ENCODE results near the gene HSF2BP.
"Not testable (repeated sequence)": the region's sequence is repeated elsewhere in the genome, so short reads cannot be mapped to it uniquely, and the experiment has no call there.

HSF2BP gene

DNA sequence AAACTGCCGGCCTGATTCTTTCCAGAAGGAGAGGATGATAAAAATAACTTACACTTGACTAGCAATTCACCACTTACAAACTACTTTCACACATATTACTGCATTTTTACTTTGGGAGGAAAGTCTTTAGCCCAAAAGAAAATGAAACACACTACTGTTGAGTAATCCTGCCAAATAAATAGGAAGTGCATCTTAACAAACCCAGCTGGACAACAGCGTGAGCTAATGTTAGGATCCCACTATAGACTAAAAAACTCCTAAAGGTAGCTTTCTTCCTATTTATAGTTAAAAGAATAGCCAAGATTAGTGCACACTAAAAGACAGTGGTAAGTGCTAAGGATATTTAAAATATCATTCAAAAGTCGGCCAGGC lies 83.8 kb downstream of the HSF2BP start:
- DNase-seq, result no peak
- in situ Hi-C loops (cut with MboI; ENCODE audit: low pct_unique_long_range_greater_than_20kb, low sequenced_read_pairs), result no loop called here

- in situ Hi-C loops (cut with MboI; ENCODE audit: low pct_unique_long_range_greater_than_20kb, low sequenced_read_pairs), result no loop called here
- DNase-seq, result peak; percentile 16
Measured at GRCh38 chr21:43574741-43575472, 84.4 kb downstream of the HSF2BP start.

- no peak for DNase-seq
- in situ Hi-C loops (cut with MboI; ENCODE audit: low pct_unique_long_range_greater_than_20kb, low sequenced_read_pairs), result no loop called here
Measured at GRCh38 chr21:43573921-43574320, 85.4 kb downstream of the HSF2BP start.

- no peak for DNase-seq
- in situ Hi-C loops (cut with MboI; ENCODE audit: low pct_unique_long_range_greater_than_20kb, low sequenced_read_pairs), result no loop called here
Measured at GRCh38 chr21:43572446-43572845, 86.8 kb downstream of the HSF2BP start.

GRCh38 chr21:43571976-43572375 lies 87.3 kb downstream of the HSF2BP start:
- in situ Hi-C loops (cut with MboI; ENCODE audit: low pct_unique_long_range_greater_than_20kb, low sequenced_read_pairs), result no loop called here
- DNase-seq, result no peak

- not testable (repeated sequence) for DNase-seq
Measured at GRCh38 chr21:43570195-43570594, 89.1 kb downstream of the HSF2BP start.

GRCh38 chr21:43562451-43562850 lies 96.8 kb downstream of the HSF2BP start:
- in situ Hi-C loops (cut with MboI; ENCODE audit: low pct_unique_long_range_greater_than_20kb, low sequenced_read_pairs); DNase-seq: not testable (repeated sequence)

More at GRCh38 chr21:43570195-43570594, 89.1 kb downstream of the HSF2BP start:
- in situ Hi-C loops (cut with MboI; ENCODE audit: low pct_unique_long_range_greater_than_20kb, low sequenced_read_pairs), result not testable (repeated sequence)

DNA sequence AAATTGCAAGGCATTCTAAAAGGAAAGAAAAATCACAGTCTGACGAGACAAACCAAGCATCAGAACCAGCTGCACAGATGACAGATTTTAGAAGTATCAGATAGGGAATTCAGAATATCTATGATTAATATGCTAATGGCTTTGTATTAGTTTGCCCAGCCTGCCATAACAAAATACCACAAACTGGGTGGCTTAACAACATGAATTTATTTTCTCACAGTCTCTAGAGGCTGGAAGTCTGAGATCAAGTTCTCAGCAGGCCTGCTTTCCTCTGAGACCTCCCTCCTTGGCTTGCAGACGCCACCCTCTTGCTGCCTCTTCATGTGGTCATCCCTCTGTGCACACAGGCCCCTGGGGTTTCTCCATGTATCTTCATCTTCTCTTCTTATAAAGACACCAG lies 118.7 kb downstream of the HSF2BP start:
- DNase-seq; in situ Hi-C loops (cut with MboI; ENCODE audit: low pct_unique_long_range_greater_than_20kb, low sequenced_read_pairs): not testable (repeated sequence)

DNA sequence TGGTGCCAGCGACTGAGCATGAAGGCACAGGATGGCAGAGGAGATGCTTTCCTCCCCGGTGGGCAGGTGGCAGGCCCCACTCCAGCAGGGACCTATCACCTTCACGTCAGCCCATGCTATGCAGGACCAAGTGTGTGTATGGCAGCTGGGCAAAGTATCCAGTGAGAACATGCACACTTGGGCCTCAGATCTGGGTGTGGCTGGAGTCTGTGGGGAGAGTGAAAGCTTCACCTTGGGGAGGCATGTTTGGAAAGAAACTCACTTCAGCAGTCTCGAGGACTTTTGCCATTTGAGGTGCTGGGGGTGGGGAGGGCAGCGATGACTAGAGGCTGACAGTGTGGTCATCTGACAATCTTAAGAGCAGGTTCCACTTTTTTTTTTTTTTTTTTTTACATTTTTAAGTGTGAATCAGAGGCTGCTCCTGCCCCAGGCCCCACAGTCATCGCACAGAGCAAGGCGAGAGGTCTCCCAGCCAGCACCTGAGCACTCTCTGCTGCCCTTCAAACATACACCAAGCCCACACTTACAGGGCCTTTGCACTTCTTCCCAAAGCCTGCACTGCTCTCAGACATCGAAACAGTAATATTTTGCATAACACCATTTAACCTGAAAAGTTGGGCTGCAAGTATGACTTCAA lies 136.7 kb downstream of the HSF2BP start:
- in situ Hi-C loops (cut with MboI; ENCODE audit: low pct_unique_long_range_greater_than_20kb, low sequenced_read_pairs), result not testable (repeated sequence)

DNA sequence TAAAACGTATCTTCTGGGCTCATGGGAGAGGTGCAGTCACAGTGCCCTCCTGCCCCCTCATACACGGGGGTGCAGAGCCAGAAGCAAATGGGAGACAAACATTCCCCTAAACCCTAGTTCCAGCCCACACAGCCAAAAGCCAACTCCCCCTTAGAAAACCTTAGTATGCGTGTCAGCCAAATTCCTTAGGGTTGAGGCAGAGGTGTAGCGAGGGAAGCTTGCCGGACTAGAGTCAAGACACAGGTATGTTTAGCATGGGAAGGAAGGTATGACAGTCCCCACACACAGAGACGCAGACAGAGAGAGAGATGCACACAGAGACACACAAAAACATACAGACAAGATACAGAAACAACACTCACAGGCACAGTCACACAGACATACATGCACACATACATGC lies 141.6 kb downstream of the HSF2BP start:
- DNase-seq; in situ Hi-C loops (cut with MboI; ENCODE audit: low pct_unique_long_range_greater_than_20kb, low sequenced_read_pairs): not testable (repeated sequence)

More for the DNA sequence above, 136.7 kb downstream of the HSF2BP start:
- not testable (repeated sequence) for DNase-seq

GRCh38 chr21:43516860-43517627 lies 142.2 kb downstream of the HSF2BP start:
- DNase-seq; in situ Hi-C loops (cut with MboI; ENCODE audit: low pct_unique_long_range_greater_than_20kb, low sequenced_read_pairs): not testable (repeated sequence)

GRCh38 chr21:43516295-43516847 lies 142.9 kb downstream of the HSF2BP start:
- in situ Hi-C loops (cut with MboI; ENCODE audit: low pct_unique_long_range_greater_than_20kb, low sequenced_read_pairs); DNase-seq: not testable (repeated sequence)

GRCh38 chr21:43514834-43515233 lies 144.5 kb downstream of the HSF2BP start:
- in situ Hi-C loops (cut with MboI; ENCODE audit: low pct_unique_long_range_greater_than_20kb, low sequenced_read_pairs); DNase-seq: not testable (repeated sequence)

DNA sequence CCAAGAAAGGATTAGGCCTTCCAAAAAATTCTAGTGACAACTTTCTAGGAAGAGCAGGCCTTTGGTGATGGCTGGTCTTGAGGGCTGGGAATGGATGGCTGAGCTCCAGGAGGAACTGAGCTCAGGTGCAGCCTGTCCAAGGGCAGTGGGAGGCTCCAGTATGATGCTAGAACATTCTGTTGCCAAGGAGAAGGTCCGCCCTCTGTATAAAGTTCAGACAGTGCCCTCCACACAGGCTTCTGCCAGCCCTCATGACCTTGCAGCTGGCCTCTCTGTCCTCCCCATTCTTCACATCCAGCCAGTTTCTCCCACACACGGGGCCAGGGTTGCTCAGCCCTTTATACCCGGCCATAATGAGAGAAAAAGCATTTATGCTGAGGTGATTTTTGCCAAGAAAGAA lies 146.3 kb downstream of the HSF2BP start:
- in situ Hi-C loops (cut with MboI; ENCODE audit: low pct_unique_long_range_greater_than_20kb, low sequenced_read_pairs); DNase-seq: not testable (repeated sequence)

- DNase-seq; in situ Hi-C loops (cut with MboI; ENCODE audit: low pct_unique_long_range_greater_than_20kb, low sequenced_read_pairs): not testable (repeated sequence)
Measured at GRCh38 chr21:43511209-43511608, 148.1 kb downstream of the HSF2BP start.

DNA sequence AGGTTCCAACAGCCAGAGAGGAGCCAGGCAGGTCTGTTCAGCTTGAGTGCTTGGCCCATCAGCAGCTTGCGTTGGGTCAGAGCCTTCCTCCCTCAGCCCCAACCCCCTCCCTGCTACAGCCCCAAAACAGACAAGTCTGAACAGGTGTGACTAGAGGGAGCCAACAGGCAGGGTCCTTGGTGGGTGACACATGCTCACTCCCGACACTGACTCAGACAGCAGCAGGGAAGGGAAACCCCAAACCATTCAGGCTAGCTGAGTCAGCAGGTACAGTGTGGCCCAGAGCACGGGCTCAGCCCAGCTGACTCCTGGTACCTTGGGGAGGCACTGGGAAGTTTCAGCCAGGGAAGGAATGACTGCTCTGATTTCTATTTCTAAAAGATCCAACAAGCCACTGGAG lies 148.6 kb downstream of the HSF2BP start:
- in situ Hi-C loops (cut with MboI; ENCODE audit: low pct_unique_long_range_greater_than_20kb, low sequenced_read_pairs); DNase-seq: not testable (repeated sequence)

DNA sequence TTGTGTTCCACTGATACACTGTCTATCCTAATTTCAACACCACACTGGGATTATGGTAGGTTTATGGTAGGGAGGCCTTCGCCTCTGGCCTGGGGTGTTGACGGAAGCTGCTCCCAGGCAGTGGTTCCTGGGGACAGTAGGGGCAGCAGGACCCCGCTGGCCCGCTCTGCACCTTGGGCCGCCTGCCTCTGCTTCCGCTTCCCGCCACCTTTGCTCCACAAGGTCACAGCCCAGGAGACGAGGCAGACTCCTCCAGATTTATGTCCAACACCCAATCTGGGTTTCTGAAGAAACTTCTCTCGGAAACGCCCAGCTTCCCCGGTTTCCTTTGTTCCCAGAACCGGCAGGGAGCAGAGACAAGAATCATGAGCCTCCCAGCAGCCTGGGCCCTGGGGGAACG lies 155.4 kb downstream of the HSF2BP start:
- DNase-seq; in situ Hi-C loops (cut with MboI; ENCODE audit: low pct_unique_long_range_greater_than_20kb, low sequenced_read_pairs): not testable (repeated sequence)

GRCh38 chr21:43503075-43503750 lies 156.1 kb downstream of the HSF2BP start:
- in situ Hi-C loops (cut with MboI; ENCODE audit: low pct_unique_long_range_greater_than_20kb, low sequenced_read_pairs); DNase-seq: not testable (repeated sequence)
